ENCODE results near the gene PGLYRP1.

PGLYRP1 gene

GRCh38 chr19:46032597-46033025, 9.8 kb upstream of the PGLYRP1 start:
- no peak for DNase-seq (ENCODE audit: low spot score)

- no peak for DNase-seq (ENCODE audit: low spot score)
These were observed 9.1 kb upstream of the PGLYRP1 start for GRCh38 chr19:46031781-46032596.

- no peak for DNase-seq (ENCODE audit: low spot score)
These were observed 8.1 kb upstream of the PGLYRP1 start for GRCh38 chr19:46030812-46031550.

- DNase-seq (ENCODE audit: low spot score): no peak
These were observed 3.0 kb upstream of the PGLYRP1 start for GRCh38 chr19:46025835-46026234.

GRCh38 chr19:46023311-46023779, 492 bp upstream of the PGLYRP1 start:
- no peak for DNase-seq (ENCODE audit: low spot score)

DNA sequence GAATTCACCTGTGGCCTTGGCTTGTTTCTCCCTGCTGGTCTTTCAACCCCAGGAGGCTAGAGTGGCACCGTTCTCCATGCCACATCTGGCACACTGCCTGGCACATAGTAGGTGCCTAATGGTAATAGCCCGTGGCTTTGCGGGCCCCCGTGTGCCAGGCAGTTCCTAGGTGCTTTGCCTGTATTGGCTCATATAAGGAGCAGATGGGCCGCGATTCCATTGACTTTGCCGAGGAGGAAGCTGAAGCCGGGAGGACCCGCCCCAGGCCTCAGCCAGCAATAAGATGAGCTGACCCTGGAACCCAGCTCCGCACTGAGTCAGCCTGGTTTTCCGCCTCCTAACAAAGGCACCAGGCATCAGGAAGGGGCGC, 807 bp downstream of the PGLYRP1 start:
- DNase-seq (ENCODE audit: low spot score): no peak

- DNase-seq (ENCODE audit: low spot score): no peak
These were observed 1.3 kb downstream of the PGLYRP1 start for GRCh38 chr19:46021531-46022041.

DNA sequence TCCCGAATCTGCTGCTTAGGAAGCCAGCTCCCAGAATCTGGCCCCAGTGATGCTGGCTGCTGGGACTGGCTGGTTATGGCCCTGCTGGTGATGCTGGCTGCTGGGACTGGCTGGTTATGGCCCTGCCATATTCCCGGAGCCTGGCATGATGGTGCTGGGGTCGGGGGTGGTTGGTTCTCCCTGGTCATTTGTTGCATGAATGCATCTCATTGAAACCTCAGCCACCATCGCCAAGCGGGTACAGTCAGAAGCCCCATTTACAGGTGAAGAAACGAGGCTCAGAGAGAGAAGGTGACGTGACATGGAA, 2.1 kb downstream of the PGLYRP1 start:
- no peak for DNase-seq (ENCODE audit: low spot score)

DNA sequence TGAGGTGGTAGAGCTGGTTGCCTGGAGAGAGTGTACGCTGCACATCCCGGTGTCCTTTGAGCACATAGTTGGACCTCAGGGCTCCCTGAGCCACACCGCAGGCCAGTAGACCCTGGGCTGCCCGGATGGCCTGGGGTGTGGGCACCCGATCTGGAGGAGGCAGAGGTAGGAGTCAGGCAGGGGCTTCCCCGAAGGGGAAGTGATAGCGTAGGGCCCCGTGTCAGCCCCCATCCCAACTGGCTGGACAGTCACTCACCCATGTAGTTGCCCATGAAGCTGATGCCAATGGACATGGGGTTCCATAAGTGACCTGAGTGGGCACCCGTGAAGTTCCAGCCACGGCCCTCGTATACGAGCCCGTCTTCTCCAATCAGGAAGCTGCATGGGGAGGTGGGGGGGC, 3.6 kb downstream of the PGLYRP1 start:
- DNase-seq (ENCODE audit: low spot score): no peak

GRCh38 chr19:46018729-46019251, 4.1 kb downstream of the PGLYRP1 start:
- no peak for DNase-seq (ENCODE audit: low spot score)

DNA sequence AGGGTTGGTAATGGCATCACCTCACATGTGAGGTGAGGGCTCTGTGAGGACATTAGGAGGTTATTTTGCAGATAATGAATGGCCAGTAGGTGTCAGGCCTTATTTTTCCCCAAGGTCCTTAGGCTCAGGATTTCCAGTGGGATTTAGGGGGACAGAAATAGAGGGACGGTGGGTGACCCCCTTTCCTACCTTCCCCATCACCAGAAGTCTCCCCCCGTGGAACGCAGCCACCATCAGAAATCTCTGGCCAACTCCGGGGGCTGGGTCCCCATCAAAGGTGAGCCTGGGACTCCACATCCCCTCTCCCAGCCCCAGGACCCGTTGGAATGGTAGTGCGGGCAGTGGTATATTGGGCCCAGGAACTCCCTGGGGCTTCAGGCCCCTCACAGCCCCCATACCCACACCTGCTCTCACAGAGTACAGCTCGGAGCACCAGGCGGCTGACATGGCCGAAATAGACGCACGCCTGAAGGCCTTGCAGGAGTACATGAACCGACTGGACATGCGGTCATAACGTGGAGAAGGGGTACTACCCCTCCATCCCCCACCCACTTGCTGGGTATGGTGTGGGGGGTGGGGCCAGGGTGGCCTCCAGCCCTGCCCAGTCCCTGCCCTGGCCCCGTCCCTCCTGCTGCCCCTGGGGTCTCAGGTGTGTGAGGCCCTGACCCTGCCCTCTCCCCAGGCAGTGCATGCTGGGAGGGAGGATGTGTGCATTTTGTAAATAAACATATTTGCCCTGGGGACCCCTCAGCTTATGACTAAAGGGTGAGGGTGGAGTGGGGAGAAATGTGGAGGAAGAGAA, 4.8 kb downstream of the PGLYRP1 start:
- DNase-seq (ENCODE audit: low spot score): no peak

DNA sequence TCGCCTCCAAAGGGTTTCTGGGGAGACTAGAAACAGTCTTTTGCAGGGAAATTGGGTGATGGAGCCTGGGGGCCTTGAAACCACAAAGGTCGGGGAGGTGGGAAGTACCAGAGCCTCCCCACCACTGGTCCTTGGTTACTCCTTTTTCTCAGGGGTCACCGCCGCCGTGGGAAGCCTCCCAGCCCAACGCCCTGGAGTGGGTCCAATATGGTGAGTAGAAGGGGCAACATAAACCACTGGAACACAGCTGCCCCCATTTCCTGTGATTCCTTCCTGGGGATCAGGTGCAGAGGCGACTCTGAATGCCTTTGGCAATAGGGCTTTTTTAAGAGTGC, 5.8 kb downstream of the PGLYRP1 start:
- no peak for DNase-seq (ENCODE audit: low spot score)

GRCh38 chr19:46016426-46017094, 6.3 kb downstream of the PGLYRP1 start:
- peak; percentile 96 for DNase-seq (ENCODE audit: low spot score)

DNA sequence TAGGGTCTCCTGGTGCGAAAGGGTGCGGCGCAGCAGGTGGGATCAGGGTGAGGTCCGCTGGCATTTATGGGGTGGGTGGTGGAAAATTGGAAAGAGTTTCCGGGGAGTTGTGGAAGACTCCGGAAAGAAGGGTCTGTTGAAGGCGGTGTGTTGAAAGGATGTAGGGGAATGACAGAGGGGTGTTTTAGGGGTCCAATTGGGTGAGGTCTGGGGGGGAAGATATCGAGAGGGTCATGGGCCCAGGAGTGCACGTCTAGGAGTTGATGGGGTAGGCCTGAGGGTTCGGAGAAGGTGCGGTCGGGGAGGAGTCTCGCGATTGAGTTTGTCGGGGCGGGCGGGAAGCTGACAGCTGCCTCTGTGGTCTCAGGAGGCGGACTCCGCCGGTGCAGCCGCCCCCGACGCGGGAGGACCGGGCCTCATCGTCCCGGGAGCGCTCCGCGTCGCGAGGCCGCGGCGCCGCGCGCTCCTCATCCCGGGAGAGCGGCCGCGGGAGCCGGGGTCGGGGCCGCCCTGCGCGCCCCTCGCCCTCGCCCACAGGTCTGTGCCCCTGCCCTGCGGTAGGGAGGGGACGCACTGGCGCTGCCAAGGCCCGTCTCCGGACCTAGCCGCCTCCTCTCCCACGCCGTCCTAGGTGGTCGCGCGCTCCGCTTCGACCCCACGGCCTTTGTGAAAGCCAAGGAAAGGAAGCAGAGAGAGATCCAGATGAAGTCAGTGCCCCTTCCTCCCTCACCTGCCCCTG, 7.0 kb downstream of the PGLYRP1 start:
- no peak for DNase-seq (ENCODE audit: low spot score)

DNA sequence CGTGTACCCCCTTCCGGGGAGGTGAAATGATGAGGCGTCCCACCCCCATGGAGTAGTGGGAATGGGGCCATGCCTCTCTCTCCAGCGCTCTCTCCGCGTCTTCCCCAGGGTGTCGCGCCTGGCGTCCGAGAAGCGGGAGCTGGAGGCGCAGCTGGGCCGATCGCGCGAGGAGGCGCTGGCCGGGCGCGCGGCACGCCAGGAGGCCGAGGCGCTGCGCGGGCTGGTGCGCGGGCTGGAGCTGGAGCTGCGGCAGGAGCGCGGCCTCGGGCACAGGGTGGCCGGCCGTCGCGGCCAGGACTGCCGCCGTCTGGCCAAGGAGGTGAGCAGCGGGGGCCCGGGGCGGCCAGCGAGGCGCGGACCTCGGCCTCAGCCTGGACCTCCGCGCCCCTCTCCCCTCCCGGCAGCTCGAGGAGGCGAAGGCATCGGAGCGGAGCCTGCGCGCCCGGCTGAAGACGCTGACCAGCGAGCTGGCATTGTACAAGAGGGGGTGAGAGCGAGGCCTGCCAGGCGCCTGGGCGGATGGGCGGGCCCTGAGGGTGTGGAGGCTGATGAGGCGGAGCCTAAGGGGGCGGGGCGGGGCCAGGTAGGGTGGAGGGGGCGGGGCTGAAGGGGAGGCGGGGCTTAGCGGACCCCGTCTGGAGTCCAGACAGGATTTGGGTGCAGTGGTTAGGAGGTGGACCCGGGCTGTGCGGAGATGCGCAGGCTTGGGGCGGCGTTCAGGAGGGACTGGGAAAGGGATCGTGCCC, 7.7 kb downstream of the PGLYRP1 start:
- DNase-seq (ENCODE audit: low spot score): no peak

GRCh38 chr19:46014534-46014933, 8.3 kb downstream of the PGLYRP1 start:
- no peak for DNase-seq (ENCODE audit: low spot score)

DNA sequence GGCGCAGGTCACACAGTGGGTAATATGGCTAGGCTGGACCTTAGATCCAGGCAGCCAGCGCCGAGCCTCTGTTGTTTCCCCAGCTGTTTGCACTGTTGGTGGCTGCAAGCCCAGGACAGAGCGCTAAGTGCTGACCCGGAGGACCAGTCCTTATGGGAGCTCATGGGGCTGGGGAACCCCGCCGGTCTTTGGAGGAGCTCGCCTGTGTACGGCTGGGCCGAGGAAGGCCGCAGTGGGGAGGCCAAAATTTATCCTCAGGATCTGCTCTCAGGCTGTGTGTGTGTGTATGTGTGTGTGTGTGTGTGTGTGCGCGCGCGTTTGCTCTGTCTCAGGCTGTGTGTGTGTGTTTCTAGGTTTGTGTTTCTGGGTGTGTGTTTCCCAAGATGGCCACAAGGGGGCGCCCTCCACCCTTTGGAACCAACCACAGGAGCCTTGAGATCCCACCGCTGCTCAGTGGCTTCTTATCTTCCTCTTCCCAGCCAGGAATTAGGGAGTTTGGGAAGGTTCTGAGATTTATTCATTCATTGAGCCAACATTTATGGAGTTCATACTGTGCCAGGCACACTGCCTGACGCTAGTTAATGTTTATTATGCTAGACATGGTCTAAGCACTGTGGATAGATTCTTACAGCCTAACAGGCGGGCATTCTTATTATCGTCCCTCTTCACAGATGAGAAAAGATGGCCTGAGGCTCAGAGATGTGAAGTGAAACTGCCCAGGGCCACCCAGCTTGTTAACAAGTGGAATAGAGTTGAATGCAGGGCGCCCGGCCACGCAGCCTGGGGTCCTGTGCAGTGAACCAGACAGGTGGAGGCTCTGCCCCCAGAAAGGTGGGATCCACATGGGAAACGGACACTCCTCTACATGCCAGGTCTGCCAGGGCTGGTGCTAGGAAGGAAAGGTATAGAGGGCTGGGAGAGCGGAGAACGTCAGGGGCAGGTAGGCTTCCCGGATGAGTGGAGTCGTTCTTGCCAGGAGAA, 13.0 kb downstream of the PGLYRP1 start:
- DNase-seq (ENCODE audit: low spot score): peak; percentile 83

GRCh38 chr19:46006411-46006810, 16.4 kb downstream of the PGLYRP1 start:
- no peak for DNase-seq (ENCODE audit: low spot score)

DNA sequence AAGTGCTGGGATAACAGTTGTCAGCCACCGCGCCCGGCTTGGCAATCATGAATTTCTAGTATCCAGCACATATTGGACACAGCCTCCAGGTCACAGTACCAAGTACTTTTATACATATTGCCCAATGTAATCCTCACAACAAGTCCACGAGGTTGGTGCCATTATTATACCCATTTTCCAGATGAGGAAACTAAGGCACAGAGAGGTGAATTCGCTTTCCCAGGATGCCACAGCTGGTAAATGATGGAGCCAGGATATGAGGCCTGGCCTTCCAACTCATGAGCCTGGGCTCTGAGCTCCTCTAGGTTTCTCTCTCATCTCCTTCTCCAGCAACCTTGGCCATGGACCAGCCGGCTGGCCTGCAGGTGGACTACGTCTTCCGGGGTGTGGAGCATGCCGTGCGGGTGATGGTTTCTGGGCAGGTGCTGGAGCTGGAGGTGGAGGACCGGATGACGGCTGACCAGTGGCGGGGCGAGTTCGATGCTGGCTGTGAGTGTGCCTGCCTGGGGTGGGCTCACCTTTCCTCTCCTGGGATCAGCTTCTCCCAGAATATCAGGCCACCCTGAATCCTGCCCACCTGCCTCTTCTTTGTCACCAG, 20.1 kb downstream of the PGLYRP1 start:
- no peak for DNase-seq (ENCODE audit: low spot score)
